Endodermal cell (in vitro differentiated cells): Measurements from ENCODE around the gene SRRD. TPM values are rescaled to one million over a fixed set of nuclear protein-coding genes. Genes with fewer than 3 reads are reported as not detected.
"Not testable (repeated sequence)": the region's sequence is repeated elsewhere in the genome, so short reads cannot be mapped to it uniquely, and the experiment has no call there.

Source experiments
- DNase-seq: peaks from one replicate; pipeline ENCODE4 v3.0.0-alpha.2; 2017
- H3K27ac ChIP-seq: 2 replicates; pipeline ENCODE4 v1.5.1; 2013; ENCODE audit warnings: mild to moderate bottlenecking, low read depth, low read length, moderate library complexity
- H3K27me3 ChIP-seq: 2 replicates; pipeline ENCODE4 v1.6.1; 2013; ENCODE audit warnings: mild to moderate bottlenecking, low read length, moderate library complexity; ENCODE audit not compliant: insufficient read depth, control insufficient read depth, poor library complexity, severe bottlenecking
- H3K36me3 ChIP-seq: 2 replicates; pipeline ENCODE4 v1.7.0; 2013; ENCODE audit warnings: mild to moderate bottlenecking, low read length, moderate library complexity; ENCODE audit not compliant: control insufficient read depth, insufficient read depth
- H3K4me1 ChIP-seq: one replicate; pipeline ENCODE4 v1.7.0; 2013; ENCODE audit warnings: low read length; ENCODE audit not compliant: control insufficient read depth, insufficient read depth
- H3K4me3 ChIP-seq: 2 replicates; pipeline ENCODE4 v1.5.1; 2013; ENCODE audit warnings: mild to moderate bottlenecking, low read length, moderate library complexity
- H3K9ac ChIP-seq: 2 replicates; pipeline ENCODE4 v1.6.1; 2013; ENCODE audit warnings: mild to moderate bottlenecking, low read length, moderate library complexity; ENCODE audit not compliant: poor library complexity, severe bottlenecking; ENCODE audit errors: extremely low read depth
- H3K9me3 ChIP-seq: 2 replicates; pipeline ENCODE4 v1.6.1; 2013; ENCODE audit warnings: mild to moderate bottlenecking, low read length, moderate library complexity; ENCODE audit not compliant: control insufficient read depth
- H3K27ac Mint-ChIP-seq: 2 replicates; pipeline ENCODE4 v1.8.0; 2020; ENCODE audit warnings: mixed read lengths
- H3K27me3 Mint-ChIP-seq: 2 replicates; pipeline ENCODE4 v1.8.0; 2021; ENCODE audit warnings: mild to moderate bottlenecking, mixed read lengths; ENCODE audit not compliant: insufficient read depth
- H3K36me3 Mint-ChIP-seq: 2 replicates; pipeline ENCODE4 v1.8.0; 2020; ENCODE audit warnings: low read depth, mixed read lengths
- H3K4me1 Mint-ChIP-seq: 2 replicates; pipeline ENCODE4 v1.8.0; 2020; ENCODE audit warnings: mixed read lengths
- H3K4me3 Mint-ChIP-seq: 2 replicates; pipeline ENCODE4 v1.8.0; 2020; ENCODE audit warnings: mild to moderate bottlenecking, moderate library complexity, mixed read lengths
- H3K9me3 Mint-ChIP-seq: 2 replicates; pipeline ENCODE4 v1.8.0; 2020; ENCODE audit warnings: mild to moderate bottlenecking, mixed read lengths
- CTCF ChIP-seq: fragments of 200-600 bp; sonication (generic); conservative IDR thresholded peaks from 2 replicates; pipeline ENCODE4 v1.5.0; 2021; ENCODE audit warnings: antibody characterized with exemption, mild to moderate bottlenecking
- WGBS, 2 experiments: methylation state at CpG; one replicate each; pipeline versions ENCODE4 v1.1.5 to v1.1.7; 2013; ENCODE audit warnings: missing lambda C conversion rate in 2 of 2, mixed read lengths in 1 of 2; ENCODE audit not compliant: insufficient coverage in 1 of 2, insufficient read length in 1 of 2; 5-methylcytosine and 5-hydroxymethylcytosine counted together
- total RNA-seq, 2 donors: library from RNA; stranded (reverse); fragmentation: NEBNext Ultra II Directional in 1 of 2; extraction: Animal tissue kit (Norgen Biotek cat#: 25700) in 1 of 2; gene quantifications; 2 replicates in 1 of 2; 3 replicates in 1 of 2; pipeline ENCODE4 v1.2.1, GENCODE V29; 2021

The SRRD gene
- total RNA-seq, 2 donors from 2014 or later, result 27.4 to 30.0 TPM

- H3K4me1 Mint-ChIP-seq, result peaks cover 18% of the 10 kb centered on the region
- no peak overlapping the region for H3K4me3 Mint-ChIP-seq
- H3K4me1 ChIP-seq, result no peaks in the 10 kb centered on the region
- no peaks in the 10 kb centered on the region for H3K9me3 ChIP-seq
- no peak overlapping the region for H3K4me3 ChIP-seq
- DNase-seq, result no peak
- H3K27ac ChIP-seq, result no peak overlapping the region
- H3K27me3 ChIP-seq, result no peaks in the 10 kb centered on the region
- H3K9ac ChIP-seq, result no peak overlapping the region
- 86 to 95% methylated on average over 6 to 11 of the region's 11 CpGs for WGBS, 2 experiments
- TF ChIP-seq CTCF, result no peak
- no peaks in the 10 kb centered on the region for H3K27me3 Mint-ChIP-seq
- H3K36me3 ChIP-seq, result peaks cover 5% of the 10 kb centered on the region
- H3K36me3 Mint-ChIP-seq, result peaks cover 11% of the 10 kb centered on the region
- H3K27ac Mint-ChIP-seq, result no peak overlapping the region
- H3K9me3 Mint-ChIP-seq, result no peaks in the 10 kb centered on the region
These were observed 46.7 kb upstream of the SRRD start for GRCh38 chr22:26436903-26437515.

- H3K27ac Mint-ChIP-seq, result peak overlapping the region; percentile 0
- Histone ChIP-seq H3K36me3 (peaks cover 5% of the 10 kb centered on the region), H3K4me1 (no peaks in the 10 kb centered on the region), H3K9me3 (no peaks in the 10 kb centered on the region), H3K9ac (no peak overlapping the region), H3K4me3 (no peak overlapping the region), H3K27me3 (no peaks in the 10 kb centered on the region), H3K27ac (no peak overlapping the region)
- DNase-seq, result no peak
- no peaks in the 10 kb centered on the region for H3K27me3 Mint-ChIP-seq
- H3K9me3 Mint-ChIP-seq, result no peaks in the 10 kb centered on the region
- peaks cover 11% of the 10 kb centered on the region for H3K36me3 Mint-ChIP-seq
- peaks cover 17% of the 10 kb centered on the region for H3K4me1 Mint-ChIP-seq
- TF ChIP-seq CTCF, result peak; percentile 55
- WGBS, 2 experiments, result 89 to 94% methylated on average over 10 to 14 of the region's 14 CpGs
- no peak overlapping the region for H3K4me3 Mint-ChIP-seq
These were observed 45.8 kb upstream of the SRRD start for GRCh38 chr22:26437694-26438392.

GRCh38 chr22:26438776-26439175, 44.9 kb upstream of the SRRD start:
- not testable (repeated sequence) for H3K36me3 ChIP-seq, H3K4me1 ChIP-seq, H3K4me3 Mint-ChIP-seq, H3K4me3 ChIP-seq, H3K9me3 Mint-ChIP-seq, H3K27me3 Mint-ChIP-seq, H3K27me3 ChIP-seq, H3K27ac ChIP-seq, H3K36me3 Mint-ChIP-seq, H3K9ac ChIP-seq, H3K9me3 ChIP-seq, DNase-seq
- H3K4me1 Mint-ChIP-seq, result peaks cover 17% of the 10 kb centered on the region
- WGBS, 2 experiments, result 88 to 94% methylated on average over 1 to 3 of the region's 3 CpGs
- peak overlapping the region; percentile 36 for H3K27ac Mint-ChIP-seq
